Uterus (tissue), 2 donors: ENCODE results near the gene ZNF547.

ENCODE experiments used
- POLR2A ChIP-seq, 2 donors: fragments of 450-650 bp; IDR thresholded peaks; one replicate each; pipeline ENCODE4 v1.6.1; 2016; ENCODE audit warnings: antibody characterized with exemption in 2 of 2, mild to moderate bottlenecking in 1 of 2, moderate library complexity in 1 of 2
- TF ChIP-seq, protein P1 (sequence below), 4 experiments: fragments of 200-600 bp in 2 of 4; fragments of 450-650 bp in 2 of 4; sonication (generic) in 2 of 4; IDR thresholded peaks; one replicate each; pipeline ENCODE4 v1.5.1; 2016 to 2019; ENCODE audit warnings: antibody characterized with exemption in 4 of 4, mild to moderate bottlenecking in 2 of 4, moderate library complexity in 1 of 4

DNA sequence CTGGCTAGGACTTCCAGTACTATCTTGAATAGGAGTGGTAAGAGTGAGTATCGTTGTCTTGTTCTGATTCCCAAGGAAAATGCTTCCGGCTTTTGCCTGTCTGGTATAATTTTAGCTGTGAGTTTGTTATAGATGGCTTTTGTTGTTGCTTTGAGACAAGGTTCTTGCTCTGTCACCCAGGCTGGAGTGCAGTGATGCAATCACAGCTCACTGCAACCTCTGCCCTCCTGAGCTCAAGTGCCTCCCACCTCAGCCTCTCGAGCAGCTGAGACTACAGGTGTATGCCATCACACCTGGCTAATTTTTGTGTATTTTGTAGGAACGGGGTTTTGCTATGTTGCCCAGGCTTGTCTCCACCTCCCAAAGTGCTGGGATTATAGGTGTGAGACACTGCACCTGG is 49.2 kb upstream of the ZNF547 start:
- TF ChIP-seq, protein P1, sequence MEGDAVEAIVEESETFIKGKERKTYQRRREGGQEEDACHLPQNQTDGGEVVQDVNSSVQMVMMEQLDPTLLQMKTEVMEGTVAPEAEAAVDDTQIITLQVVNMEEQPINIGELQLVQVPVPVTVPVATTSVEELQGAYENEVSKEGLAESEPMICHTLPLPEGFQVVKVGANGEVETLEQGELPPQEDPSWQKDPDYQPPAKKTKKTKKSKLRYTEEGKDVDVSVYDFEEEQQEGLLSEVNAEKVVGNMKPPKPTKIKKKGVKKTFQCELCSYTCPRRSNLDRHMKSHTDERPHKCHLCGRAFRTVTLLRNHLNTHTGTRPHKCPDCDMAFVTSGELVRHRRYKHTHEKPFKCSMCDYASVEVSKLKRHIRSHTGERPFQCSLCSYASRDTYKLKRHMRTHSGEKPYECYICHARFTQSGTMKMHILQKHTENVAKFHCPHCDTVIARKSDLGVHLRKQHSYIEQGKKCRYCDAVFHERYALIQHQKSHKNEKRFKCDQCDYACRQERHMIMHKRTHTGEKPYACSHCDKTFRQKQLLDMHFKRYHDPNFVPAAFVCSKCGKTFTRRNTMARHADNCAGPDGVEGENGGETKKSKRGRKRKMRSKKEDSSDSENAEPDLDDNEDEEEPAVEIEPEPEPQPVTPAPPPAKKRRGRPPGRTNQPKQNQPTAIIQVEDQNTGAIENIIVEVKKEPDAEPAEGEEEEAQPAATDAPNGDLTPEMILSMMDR (IDR thresholded peaks at IDR 0.05): no peak
- no peak for TF ChIP-seq POLR2A (IDR thresholded peaks at IDR 0.05)
